Vagina (tissue), 2 donors: ENCODE data around the gene SLC22A31. TPM values are rescaled to one million over a fixed set of nuclear protein-coding genes. Genes with fewer than 3 reads are reported as not detected.

Experiments used
- DNase-seq, 2 donors: peaks; one replicate each; pipeline ENCODE4 v3.0.0-alpha.2; 2017; ENCODE audit errors: extremely low spot score in 2 of 2
- H3K27ac ChIP-seq: fragments of 200-600 bp; sonication (generic); one replicate; pipeline ENCODE4 v1.5.1; 2019
- H3K27me3 ChIP-seq: fragments of 200-600 bp; sonication (generic); one replicate; pipeline ENCODE4 v1.5.1; 2019
- H3K36me3 ChIP-seq, 2 donors: fragments of 200-600 bp; sonication (generic); one replicate each; pipeline ENCODE4 v1.5.1; 2017 to 2019
- H3K4me1 ChIP-seq: fragments of 200-600 bp; sonication (generic); one replicate; pipeline ENCODE4 v1.5.1; 2019
- H3K4me3 ChIP-seq, 2 donors: fragments of 200-600 bp; sonication (generic); 1 replicate in 1 of 2; 2 replicates in 1 of 2; pipeline ENCODE4 v1.5.1; 2016 to 2019
- H3K9me3 ChIP-seq: fragments of 200-600 bp; sonication (generic); one replicate; pipeline ENCODE4 v1.5.1; 2019
- POLR2A ChIP-seq, 2 donors: fragments of 450-650 bp; IDR thresholded peaks; one replicate each; pipeline ENCODE4 v1.6.1; 2017; ENCODE audit warnings: antibody characterized with exemption in 2 of 2, mild to moderate bottlenecking in 2 of 2, moderate library complexity in 2 of 2
- POLR2AphosphoS5 ChIP-seq, 2 donors: sonication (generic); formaldehyde crosslinking; IDR thresholded peaks; one replicate each; pipeline ENCODE4 v1.9.0; 2017; ENCODE audit warnings: antibody characterized with exemption in 2 of 2, mild to moderate bottlenecking in 2 of 2, low read depth in 1 of 2; ENCODE audit not compliant: insufficient read depth in 1 of 2
- intact Hi-C: fragments of 100-400 bp; cut with DNase I; formaldehyde crosslinking; loops from one replicate; pipeline ENCODE4 v1.15.1; 2023
- total RNA-seq: library from RNA; depleted of rRNA; stranded (reverse); fragments of >200 nt; gene quantifications from one replicate; pipeline ENCODE4 v1.2.3, GENCODE V29; 2016
- TF ChIP-seq, protein P1 (sequence below), 3 experiments: fragments of 450-650 bp in 2 of 3; fragments of 200-600 bp in 1 of 3; sonication (generic) in 1 of 3; IDR thresholded peaks; one replicate each; pipeline ENCODE4 v1.5.1; 2017 to 2019; ENCODE audit warnings: antibody characterized with exemption in 3 of 3, mild to moderate bottlenecking in 2 of 3, moderate library complexity in 2 of 3

The SLC22A31 gene
- total RNA-seq, 1 donor from 2014 or later, result not detected

DNA sequence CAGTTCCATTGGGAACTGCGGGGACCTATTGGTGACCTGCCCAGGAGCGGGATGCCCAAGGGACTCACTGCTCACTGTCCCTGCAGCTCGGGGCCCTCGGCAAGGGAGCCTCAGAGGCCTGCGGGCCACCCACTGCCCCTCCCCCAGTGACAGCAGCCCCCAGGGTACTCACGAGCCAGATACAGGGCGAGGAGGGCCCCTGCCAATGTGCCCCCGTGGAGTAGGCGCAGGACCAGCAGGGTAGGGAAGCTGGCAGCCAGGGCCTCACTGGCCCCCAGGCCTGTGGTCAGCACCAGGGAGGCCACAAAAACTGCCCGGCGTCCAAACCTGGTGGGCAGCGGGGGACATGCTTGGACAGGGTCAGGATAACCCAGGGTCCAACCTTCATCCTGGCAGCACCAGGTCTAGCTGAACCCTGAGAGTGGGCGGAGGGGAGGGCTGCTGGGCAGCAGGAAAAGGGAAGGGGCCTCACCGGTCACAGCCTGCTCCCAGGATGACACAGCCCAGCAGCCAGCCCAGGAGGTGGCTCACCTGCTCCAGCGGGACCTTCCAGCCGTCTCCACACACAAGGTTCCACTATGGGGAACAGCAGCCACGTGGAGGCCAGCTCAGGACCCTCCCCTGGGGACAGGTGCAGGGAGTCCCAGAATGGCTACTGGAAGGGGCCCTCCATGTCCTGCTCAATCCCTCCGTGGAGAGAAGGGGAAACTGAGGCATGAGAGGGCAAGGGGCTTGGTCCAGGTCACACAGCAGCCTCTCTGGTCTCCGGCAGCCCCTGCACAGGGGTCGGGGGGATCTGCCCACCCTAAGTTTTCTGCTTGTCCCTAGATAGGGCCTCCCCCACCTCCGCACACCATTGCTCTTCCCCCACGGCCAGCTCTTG is 855 bp downstream of the SLC22A31 start:
- Histone ChIP-seq H3K4me3 (no peak overlapping the region), H3K27ac (no peak overlapping the region), H3K9me3 (no peaks in the 10 kb centered on the region), H3K36me3 (no peaks in the 10 kb centered on the region), H3K27me3 (no peaks in the 10 kb centered on the region), H3K4me1 (peaks cover 21% of the 10 kb centered on the region)
- DNase-seq, result no peak
- TF ChIP-seq, protein P1, sequence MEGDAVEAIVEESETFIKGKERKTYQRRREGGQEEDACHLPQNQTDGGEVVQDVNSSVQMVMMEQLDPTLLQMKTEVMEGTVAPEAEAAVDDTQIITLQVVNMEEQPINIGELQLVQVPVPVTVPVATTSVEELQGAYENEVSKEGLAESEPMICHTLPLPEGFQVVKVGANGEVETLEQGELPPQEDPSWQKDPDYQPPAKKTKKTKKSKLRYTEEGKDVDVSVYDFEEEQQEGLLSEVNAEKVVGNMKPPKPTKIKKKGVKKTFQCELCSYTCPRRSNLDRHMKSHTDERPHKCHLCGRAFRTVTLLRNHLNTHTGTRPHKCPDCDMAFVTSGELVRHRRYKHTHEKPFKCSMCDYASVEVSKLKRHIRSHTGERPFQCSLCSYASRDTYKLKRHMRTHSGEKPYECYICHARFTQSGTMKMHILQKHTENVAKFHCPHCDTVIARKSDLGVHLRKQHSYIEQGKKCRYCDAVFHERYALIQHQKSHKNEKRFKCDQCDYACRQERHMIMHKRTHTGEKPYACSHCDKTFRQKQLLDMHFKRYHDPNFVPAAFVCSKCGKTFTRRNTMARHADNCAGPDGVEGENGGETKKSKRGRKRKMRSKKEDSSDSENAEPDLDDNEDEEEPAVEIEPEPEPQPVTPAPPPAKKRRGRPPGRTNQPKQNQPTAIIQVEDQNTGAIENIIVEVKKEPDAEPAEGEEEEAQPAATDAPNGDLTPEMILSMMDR (IDR thresholded peaks at IDR 0.05), result no peak
- intact Hi-C loops, result no loop called here

DNA sequence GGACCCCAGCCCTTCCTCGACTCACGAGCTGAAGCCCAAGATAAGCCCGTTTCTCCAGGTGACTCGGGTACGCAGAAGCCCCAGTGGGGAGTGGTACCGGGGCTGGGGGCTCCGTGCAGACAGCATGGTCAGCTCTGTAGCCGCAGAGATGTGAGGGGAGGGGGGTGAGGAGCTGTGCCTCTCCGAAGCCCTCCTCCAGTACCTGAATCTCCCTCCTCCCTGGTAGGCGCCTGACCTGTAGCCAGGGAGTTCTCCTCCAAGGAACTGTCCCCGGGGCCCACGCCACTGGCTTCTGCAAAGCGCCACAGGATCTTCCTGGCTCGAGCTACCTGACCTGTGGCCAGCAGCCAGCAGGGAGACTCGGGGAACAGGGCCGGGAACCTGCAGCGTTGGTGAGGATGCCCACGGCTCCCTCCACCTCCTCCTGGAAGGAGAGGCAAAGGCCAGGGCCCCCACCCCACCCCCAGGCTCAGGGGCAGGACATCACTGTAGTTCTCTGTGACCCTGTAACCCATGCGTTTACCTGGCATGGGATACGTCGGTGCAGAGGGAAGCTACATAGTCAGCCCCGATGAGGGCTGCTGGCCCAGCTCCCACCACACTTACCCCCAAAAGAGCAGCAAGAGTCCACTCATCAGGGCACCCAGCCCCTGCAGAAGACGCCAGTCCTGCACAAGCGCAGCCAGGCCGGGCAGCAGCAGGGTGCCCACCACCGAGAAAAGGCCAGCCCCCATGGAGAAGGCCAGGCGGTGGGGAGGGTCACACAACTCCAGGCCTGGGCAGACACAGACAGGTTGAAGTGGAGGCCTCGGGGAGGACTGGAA is 1.7 kb downstream of the SLC22A31 start:
- H3K36me3 ChIP-seq, result no peaks in the 10 kb centered on the region
- intact Hi-C loops, result no loop called here
- no peak for DNase-seq
- H3K4me3 ChIP-seq, result no peak overlapping the region
- TF ChIP-seq POLR2AphosphoS5 (IDR thresholded peaks at IDR 0.05; ENCODE audit: insufficient read depth in 1 of 2, low read depth in 1 of 2), result no peak
- TF ChIP-seq POLR2A (IDR thresholded peaks at IDR 0.05), result no peak
- TF ChIP-seq, protein P1 (IDR thresholded peaks at IDR 0.05), result no peak
- no peak overlapping the region for H3K27ac ChIP-seq
- H3K4me1 ChIP-seq, result peaks cover 21% of the 10 kb centered on the region
- H3K27me3 ChIP-seq, result no peaks in the 10 kb centered on the region
- no peaks in the 10 kb centered on the region for H3K9me3 ChIP-seq

DNA sequence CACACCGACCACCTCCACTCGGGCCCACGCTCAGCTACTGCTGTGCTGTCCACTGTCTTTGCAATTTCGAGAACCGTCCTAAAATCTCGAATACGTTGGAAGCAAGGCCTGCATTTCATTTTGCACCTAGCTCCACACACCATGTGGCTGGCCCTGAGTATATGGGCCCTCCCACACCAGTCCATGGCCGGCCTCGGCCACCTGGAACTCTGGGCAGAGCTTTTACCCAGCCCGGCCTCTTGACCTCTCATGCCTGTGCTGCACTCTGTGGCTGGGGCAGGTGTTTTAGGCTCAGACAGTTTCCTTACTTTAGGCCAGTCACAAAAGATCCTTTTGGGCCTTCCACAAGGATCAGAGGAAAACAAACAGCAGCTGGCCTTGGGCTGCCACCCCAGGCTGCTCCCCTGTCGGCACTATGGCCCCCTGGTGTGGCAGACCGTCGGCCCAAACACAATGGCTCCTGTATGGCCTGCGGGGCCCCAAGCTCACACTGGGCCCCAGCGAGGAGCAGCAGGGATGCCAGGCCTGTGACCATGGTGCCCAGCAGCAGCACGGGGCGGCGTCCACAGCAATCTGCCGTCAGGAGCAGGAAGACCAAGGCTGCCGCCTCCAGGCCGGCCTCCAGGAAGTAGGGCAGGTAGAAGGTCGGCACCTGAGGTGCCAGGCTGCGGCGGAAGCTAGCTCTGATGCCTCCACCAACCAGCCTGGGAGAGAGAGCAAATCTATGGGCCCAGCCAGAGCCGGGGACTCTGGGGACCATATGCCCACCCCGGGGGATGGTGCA is 2.5 kb downstream of the SLC22A31 start:
- H3K27ac ChIP-seq, result no peak overlapping the region
- H3K36me3 ChIP-seq, result no peaks in the 10 kb centered on the region
- H3K4me3 ChIP-seq, result no peak overlapping the region
- H3K4me1 ChIP-seq, result peaks cover 21% of the 10 kb centered on the region
- H3K27me3 ChIP-seq, result no peaks in the 10 kb centered on the region
- no peaks in the 10 kb centered on the region for H3K9me3 ChIP-seq
- TF ChIP-seq, protein P1 (IDR thresholded peaks at IDR 0.05), result no peak
- TF ChIP-seq POLR2A (IDR thresholded peaks at IDR 0.05) (no peak), POLR2AphosphoS5 (IDR thresholded peaks at IDR 0.05; ENCODE audit: insufficient read depth in 1 of 2, low read depth in 1 of 2) (no peak)
- intact Hi-C loops, result no loop called here
- no peak for DNase-seq

DNA sequence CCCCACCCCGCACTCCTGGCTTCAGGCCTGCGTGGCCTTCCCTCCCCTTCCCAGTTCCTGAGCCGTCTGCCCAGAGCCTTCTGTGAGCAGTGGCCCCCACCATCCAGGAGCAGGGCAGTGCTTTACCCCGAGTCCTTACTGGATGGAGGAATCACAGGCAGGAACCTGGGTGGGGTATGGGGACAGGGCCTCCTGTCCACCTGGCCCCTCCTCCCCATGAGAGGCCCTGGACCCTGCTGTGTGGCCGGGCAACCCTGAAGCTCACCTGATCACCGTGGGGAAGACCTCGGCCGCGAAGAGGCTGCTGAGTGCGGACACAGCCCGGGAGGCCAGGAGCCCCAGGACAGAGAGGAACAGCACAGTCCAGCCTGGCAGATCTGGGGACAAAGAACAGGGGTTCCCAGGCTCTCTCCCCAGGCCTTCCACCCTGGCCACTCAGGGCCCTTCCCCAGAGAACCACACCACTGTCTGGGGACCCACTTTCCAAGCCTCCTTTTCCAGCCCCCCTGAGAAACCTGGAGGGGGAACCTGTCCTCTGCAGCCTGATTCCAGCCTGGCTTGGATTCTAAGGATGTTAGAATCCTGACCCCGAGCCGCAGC is 3.2 kb downstream of the SLC22A31 start:
- no peaks in the 10 kb centered on the region for H3K36me3 ChIP-seq
- no peaks in the 10 kb centered on the region for H3K27me3 ChIP-seq
- peaks cover 21% of the 10 kb centered on the region for H3K4me1 ChIP-seq
- H3K4me3 ChIP-seq, result no peak overlapping the region
- no peak for DNase-seq
- intact Hi-C loops, result no loop called here
- no peaks in the 10 kb centered on the region for H3K9me3 ChIP-seq
- H3K27ac ChIP-seq, result no peak overlapping the region
- TF ChIP-seq POLR2A (IDR thresholded peaks at IDR 0.05) (no peak), POLR2AphosphoS5 (IDR thresholded peaks at IDR 0.05; ENCODE audit: insufficient read depth in 1 of 2, low read depth in 1 of 2) (no peak)
- TF ChIP-seq, protein P1 (IDR thresholded peaks at IDR 0.05), result no peak
